ENCODE results near the gene CMIP. TPM values are rescaled to one million over a fixed set of nuclear protein-coding genes. Genes with fewer than 3 reads are reported as not detected.

Gene CMIP
- total RNA-seq, 1 experiment from 2014 or later = 25.7 TPM

- ATAC-seq (no peak), DNase-seq (no peak)
- H3K4me1 ChIP-seq (ENCODE audit: insufficient read depth, low read length) = no peaks in the 10 kb centered on the region
- no peak overlapping the region for H3K4me3 ChIP-seq (ENCODE audit: low read length)
- TF ChIP-seq CTCF (conservative IDR thresholded peaks at IDR 0.05; ENCODE audit: low read depth, low read length) (no peak), EZH2phosphoT487 (IDR thresholded peaks at IDR 0.05; ENCODE audit: borderline replicate concordance, low read length) (no peak), EZH2 (IDR thresholded peaks at IDR 0.05; ENCODE audit: low read length, unreplicated experiment) (no peak)
- no peak overlapping the region for H3K27ac ChIP-seq (ENCODE audit: low read length)
- H3K36me3 ChIP-seq (ENCODE audit: low read depth, low read length) = peaks cover 37% of the 10 kb centered on the region; the same call in 1 of the 2 replicates
- ChIA-PET POLR2A (ENCODE audit: unreplicated experiment) (no interaction called here), CTCF (no interaction called here)
- no peaks in the 10 kb centered on the region for H3K79me2 ChIP-seq (ENCODE audit: low read length)
- no peak overlapping the region for H3K4me2 ChIP-seq (ENCODE audit: low read length)
- H3K27me3 ChIP-seq (ENCODE audit: low read length) = no peaks in the 10 kb centered on the region
- H2AFZ ChIP-seq (ENCODE audit: low read length) = no peak overlapping the region
- H3K9ac ChIP-seq (ENCODE audit: low read length) = no peak overlapping the region
- BruUV-seq (replicated peaks) = no TSS peak
- H3F3A ChIP-seq (ENCODE audit: low read length, unreplicated experiment) = no peaks in the 10 kb centered on the region
- H4K20me1 ChIP-seq (ENCODE audit: low read length) = no peaks in the 10 kb centered on the region
- H3K9me2 ChIP-seq (replicated peaks; ENCODE audit: low read length) = no peaks in the 10 kb centered on the region
- intact Hi-C loops (cut with micrococcal nuclease) = no loop called here
- no peaks in the 10 kb centered on the region for H3K9me3 ChIP-seq (ENCODE audit: low read length)
Observed at GRCh38 chr16:81657224-81657623, 212.6 kb downstream of the CMIP start.

GRCh38 chr16:81657781-81658180, 213.2 kb downstream of the CMIP start:
- POLR2A ChIA-PET (ENCODE audit: unreplicated experiment) = no interaction called here
- ATAC-seq = no peak
- BruUV-seq (replicated peaks) = no TSS peak

More at GRCh38 chr16:81657781-81658180, 213.2 kb downstream of the CMIP start:
- Histone ChIP-seq H3K79me2 (ENCODE audit: low read length) (no peaks in the 10 kb centered on the region), H3K27ac (ENCODE audit: low read length) (no peak overlapping the region), H3K9ac (ENCODE audit: low read length) (no peak overlapping the region), H3K27me3 (ENCODE audit: low read length) (no peaks in the 10 kb centered on the region), H3K4me1 (ENCODE audit: insufficient read depth, low read length) (no peaks in the 10 kb centered on the region), H3K9me2 (replicated peaks; ENCODE audit: low read length) (no peaks in the 10 kb centered on the region), H3K9me3 (ENCODE audit: low read length) (no peaks in the 10 kb centered on the region), H2AFZ (ENCODE audit: low read length) (no peak overlapping the region), H3K4me3 (ENCODE audit: low read length) (no peak overlapping the region), H4K20me1 (ENCODE audit: low read length) (no peaks in the 10 kb centered on the region), H3K36me3 (ENCODE audit: low read depth, low read length) (peaks cover 34% of the 10 kb centered on the region; the same call in 1 of the 2 replicates), H3K4me2 (ENCODE audit: low read length) (no peak overlapping the region), H3F3A (ENCODE audit: low read length, unreplicated experiment) (no peaks in the 10 kb centered on the region)
- intact Hi-C loops (cut with micrococcal nuclease) = no loop called here
- DNase-seq = no peak
- CTCF ChIA-PET = no interaction called here
- TF ChIP-seq EZH2 (IDR thresholded peaks at IDR 0.05; ENCODE audit: low read length, unreplicated experiment) (no peak), CTCF (conservative IDR thresholded peaks at IDR 0.05; ENCODE audit: low read depth, low read length) (no peak), EZH2phosphoT487 (IDR thresholded peaks at IDR 0.05; ENCODE audit: borderline replicate concordance, low read length) (no peak)
